ENCODE data around the gene TRPM7.
"Not testable (repeated sequence)": the region's sequence is repeated elsewhere in the genome, so short reads cannot be mapped to it uniquely, and the experiment has no call there.

Gene TRPM7

GRCh38 chr15:50697109-50697797, 10.7 kb upstream of the TRPM7 start:
- Histone ChIP-seq H3K4me3 (ENCODE audit: low read depth, low read length, poor library complexity, severe bottlenecking) (no peak overlapping the region), H3K9me2 (ENCODE audit: low read depth, low read length) (no peaks in the 10 kb centered on the region), H3K27me3 (ENCODE audit: insufficient read depth, low read length) (no peaks in the 10 kb centered on the region), H2AFZ (ENCODE audit: low read length) (no peak overlapping the region), H4K20me1 (ENCODE audit: insufficient read depth, low read length) (no peaks in the 10 kb centered on the region), H3K36me3 (ENCODE audit: insufficient read depth, low read length) (no peaks in the 10 kb centered on the region), H3K4me1 (ENCODE audit: insufficient read depth, low read length, severe bottlenecking) (no peaks in the 10 kb centered on the region), H3K4me2 (ENCODE audit: low read length) (no peak overlapping the region), H3K9ac (ENCODE audit: low read length) (no peak overlapping the region), H3K9me3 (ENCODE audit: low read length) (no peaks in the 10 kb centered on the region), H3F3A (ENCODE audit: insufficient read depth, low read length) (peaks cover under 1% of the 10 kb centered on the region; the same call in 1 of the 2 replicates), H3K27ac (ENCODE audit: low read depth, low read length, poor library complexity, severe bottlenecking) (no peak overlapping the region), H3K79me2 (ENCODE audit: insufficient read depth, low read length) (no peaks in the 10 kb centered on the region)
- TF ChIP-seq EZH2 (IDR thresholded peaks at IDR 0.05; ENCODE audit: borderline replicate concordance, low read length) (no peak), CTCF (IDR thresholded peaks at IDR 0.05; ENCODE audit: low read length) (no peak)

GRCh38 chr15:50694634-50695165, 8.1 kb upstream of the TRPM7 start:
- not testable (repeated sequence) for H3K9ac ChIP-seq (ENCODE audit: low read length); H3K79me2 ChIP-seq (ENCODE audit: insufficient read depth, low read length); H3K9me2 ChIP-seq (ENCODE audit: low read depth, low read length); H4K20me1 ChIP-seq (ENCODE audit: insufficient read depth, low read length); H3K27ac ChIP-seq (ENCODE audit: low read depth, low read length, poor library complexity, severe bottlenecking); H3K9me3 ChIP-seq (ENCODE audit: low read length); H3K4me3 ChIP-seq (ENCODE audit: low read depth, low read length, poor library complexity, severe bottlenecking); H3K36me3 ChIP-seq (ENCODE audit: insufficient read depth, low read length); H2AFZ ChIP-seq (ENCODE audit: low read length); H3K4me1 ChIP-seq (ENCODE audit: insufficient read depth, low read length, severe bottlenecking); H3K27me3 ChIP-seq (ENCODE audit: insufficient read depth, low read length); H3K4me2 ChIP-seq (ENCODE audit: low read length); H3F3A ChIP-seq (ENCODE audit: insufficient read depth, low read length)

GRCh38 chr15:50687302-50687902, 805 bp upstream of the TRPM7 start:
- Histone ChIP-seq H3K4me2 (ENCODE audit: low read length) (peak overlapping the region; percentile 76), H3K36me3 (ENCODE audit: insufficient read depth, low read length) (peaks cover 24% of the 10 kb centered on the region), H3K4me3 (ENCODE audit: low read depth, low read length, poor library complexity, severe bottlenecking) (peak overlapping the region; percentile 100), H3K79me2 (ENCODE audit: insufficient read depth, low read length) (peaks cover 41% of the 10 kb centered on the region), H3K27ac (ENCODE audit: low read depth, low read length, poor library complexity, severe bottlenecking) (peak overlapping the region; percentile 56), H3K27me3 (ENCODE audit: insufficient read depth, low read length) (no peaks in the 10 kb centered on the region), H2AFZ (ENCODE audit: low read length) (no peak overlapping the region), H4K20me1 (ENCODE audit: insufficient read depth, low read length) (no peaks in the 10 kb centered on the region), H3F3A (ENCODE audit: insufficient read depth, low read length) (no peaks in the 10 kb centered on the region), H3K9ac (ENCODE audit: low read length) (peak overlapping the region; percentile 82), H3K9me2 (ENCODE audit: low read depth, low read length) (no peaks in the 10 kb centered on the region), H3K9me3 (ENCODE audit: low read length) (no peaks in the 10 kb centered on the region), H3K4me1 (ENCODE audit: insufficient read depth, low read length, severe bottlenecking) (peaks cover 22% of the 10 kb centered on the region)
- TF ChIP-seq CTCF (IDR thresholded peaks at IDR 0.05; ENCODE audit: low read length), result no peak
- no peak for TF ChIP-seq EZH2 (IDR thresholded peaks at IDR 0.05; ENCODE audit: borderline replicate concordance, low read length)
